Measurements from ENCODE around the gene FIG4. TPM values are rescaled to one million over a fixed set of nuclear protein-coding genes. Genes with fewer than 3 reads are reported as not detected.

FIG4 gene
- total RNA-seq, 1 experiment from 2014 or later: 23.1 TPM

- no peak overlapping the region for H3K14ac ChIP-seq (ENCODE audit: insufficient read depth, low read length)
- H3K27ac Mint-ChIP-seq: no peak overlapping the region
- WGBS (ENCODE audit: extremely low coverage, insufficient read length, low lambda C conversion rate): no CpG with 5 or more reads among the region's 1 CpG
These were observed 4.4 kb upstream of the FIG4 start for GRCh38 chr6:109686566-109687265.

More at GRCh38 chr6:109686566-109687265, 4.4 kb upstream of the FIG4 start:
- Mint-ChIP-seq H3K27me3 (ENCODE audit: low read depth) (peaks cover 11% of the 10 kb centered on the region), H3K9me3 (peaks cover 23 to 25% of the 10 kb centered on the region in 2 experiments), H3K4me1 (peaks cover 10 to 17% of the 10 kb centered on the region in 2 experiments), H3K4me3 (no peak overlapping the region), H3K36me3 (ENCODE audit: insufficient read depth in 1 of 3, low read depth in 3 of 3) (peaks cover 6 to 26% (median 26%) of the 10 kb centered on the region in 3 experiments)
- Histone ChIP-seq H3K9me3 (ENCODE audit: control insufficient read depth, low read depth, low read length) (no peaks in the 10 kb centered on the region), H2BK120ac (ENCODE audit: low read depth, low read length, poor library complexity, severe bottlenecking) (no peak overlapping the region), H4K8ac (replicated peaks; ENCODE audit: insufficient read length, low read depth, low read length) (no peak overlapping the region), H3T11ph (ENCODE audit: low read length) (no peak overlapping the region), H2BK20ac (ENCODE audit: low read depth, low read length, poor library complexity, severe bottlenecking) (no peak overlapping the region), H2AFZ (ENCODE audit: low read length) (no peak overlapping the region), H3K27me3 (ENCODE audit: insufficient read depth, low read length) (no peaks in the 10 kb centered on the region), H4K5ac (ENCODE audit: insufficient read length, low read depth, low read length) (no peak overlapping the region), H2BK15ac (ENCODE audit: low read depth, low read length) (no peak overlapping the region), H2BK12ac (ENCODE audit: insufficient read length, low read depth, low read length) (no peak overlapping the region), H3K79me2 (ENCODE audit: insufficient read depth, low read length) (peaks cover 2% of the 10 kb centered on the region; the same call in 1 of the 2 replicates), H3K23me2 (ENCODE audit: insufficient read length, low read depth, low read length, poor library complexity, severe bottlenecking) (peaks cover 11% of the 10 kb centered on the region), H3K27ac (ENCODE audit: insufficient read length, low read depth, low read length) (no peak overlapping the region), H3K18ac (ENCODE audit: insufficient read length, low read depth, low read length) (no peak overlapping the region), H3K4me1 (ENCODE audit: insufficient read depth, low read length) (0 out of 2 replicates have a peak, but pooled peaks cover 2% of the 10 kb centered on the region), H2BK5ac (ENCODE audit: insufficient read length, low read length) (no peak overlapping the region), H4K91ac (ENCODE audit: insufficient read length, low read depth, low read length) (no peak overlapping the region), H3K79me1 (ENCODE audit: insufficient read depth, low read depth, low read length, poor library complexity, severe bottlenecking) (no peaks in the 10 kb centered on the region), H3K4ac (ENCODE audit: low read depth, low read length) (no peak overlapping the region), H2AK5ac (ENCODE audit: insufficient read length, low read length) (no peak overlapping the region), H3K23ac (ENCODE audit: insufficient read length, low read depth, low read length) (no peak overlapping the region), H3K9ac (ENCODE audit: extremely low read depth, insufficient read length, low read length) (no peak overlapping the region), H4K20me1 (ENCODE audit: control insufficient read depth, insufficient read depth, insufficient read length) (no peaks in the 10 kb centered on the region), H3K56ac (ENCODE audit: insufficient read length, low read depth, low read length) (no peak overlapping the region), H3K4me2 (ENCODE audit: insufficient read depth, insufficient read length, low read length) (no peak overlapping the region)
- no peak for TF ChIP-seq CTCF (conservative IDR thresholded peaks at IDR 0.05)
- no peak for DNase-seq
